ENCODE measurements around the gene P2RY12.
"Not testable (repeated sequence)": the region's sequence is repeated elsewhere in the genome, so short reads cannot be mapped to it uniquely, and the experiment has no call there.

The P2RY12 gene

DNA sequence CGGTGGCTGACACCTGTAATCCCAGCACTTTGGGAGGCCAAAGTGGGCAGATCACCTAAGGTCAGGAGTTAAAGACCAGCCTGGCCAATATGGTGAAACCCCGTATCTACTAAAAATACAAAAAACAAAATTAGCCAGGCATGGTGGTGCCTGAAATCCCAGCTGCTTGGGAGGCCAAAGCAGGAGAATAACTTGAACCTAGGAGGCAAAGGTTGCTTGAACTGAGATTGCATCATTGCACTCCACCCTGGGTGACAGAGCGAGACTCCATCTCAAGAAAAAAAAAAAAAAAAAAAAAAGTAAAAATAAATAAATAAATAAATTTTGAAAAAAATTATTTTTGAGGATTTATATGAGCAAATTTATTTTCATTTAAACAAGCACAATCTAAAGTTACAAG, 7.6 kb upstream of the P2RY12 start:
- DNase-seq, result not testable (repeated sequence)

GRCh38 chr3:151391720-151392119, 7.2 kb upstream of the P2RY12 start:
- no peak for DNase-seq

GRCh38 chr3:151387842-151388241, 3.3 kb upstream of the P2RY12 start:
- no peak for DNase-seq

DNA sequence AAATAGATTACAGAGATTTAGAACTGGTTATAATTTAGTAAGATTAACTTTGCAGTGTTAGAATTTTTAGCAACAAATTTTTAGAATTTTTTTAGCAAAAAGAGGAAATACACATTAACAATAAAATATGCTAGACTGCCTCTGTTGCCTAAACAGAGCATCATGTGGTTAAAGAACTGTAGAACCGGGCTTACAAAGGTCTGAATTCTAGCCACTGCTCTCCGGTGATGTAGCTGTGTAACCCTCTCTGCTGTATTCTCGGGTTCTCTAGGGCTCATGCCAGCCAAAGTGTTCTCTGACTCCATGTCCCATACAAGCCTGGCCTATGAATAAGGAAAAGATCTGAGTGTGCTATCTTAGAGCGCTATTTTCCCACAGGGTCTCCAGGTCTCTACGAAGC, 2.9 kb upstream of the P2RY12 start:
- no peak for DNase-seq

DNA sequence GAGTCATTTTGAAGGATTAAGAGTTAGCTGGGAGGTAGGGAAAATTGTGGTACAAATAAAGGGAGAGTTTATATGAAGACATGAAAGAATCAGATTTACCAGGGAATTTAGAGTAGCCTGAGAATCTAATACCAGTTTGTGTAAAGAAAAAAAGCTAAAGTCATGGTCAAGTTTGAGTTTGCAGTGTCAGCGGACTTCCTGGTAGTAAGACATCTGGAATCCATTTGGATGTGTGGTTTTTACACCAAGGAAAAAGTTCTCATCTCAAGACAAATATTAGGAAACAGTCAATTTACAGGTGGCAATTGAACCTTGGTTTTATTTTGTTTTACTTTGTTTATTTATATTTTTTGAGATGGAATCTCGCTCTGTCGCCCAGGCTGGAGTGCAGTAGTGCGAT, 1.5 kb upstream of the P2RY12 start:
- DNase-seq, result no peak

DNA sequence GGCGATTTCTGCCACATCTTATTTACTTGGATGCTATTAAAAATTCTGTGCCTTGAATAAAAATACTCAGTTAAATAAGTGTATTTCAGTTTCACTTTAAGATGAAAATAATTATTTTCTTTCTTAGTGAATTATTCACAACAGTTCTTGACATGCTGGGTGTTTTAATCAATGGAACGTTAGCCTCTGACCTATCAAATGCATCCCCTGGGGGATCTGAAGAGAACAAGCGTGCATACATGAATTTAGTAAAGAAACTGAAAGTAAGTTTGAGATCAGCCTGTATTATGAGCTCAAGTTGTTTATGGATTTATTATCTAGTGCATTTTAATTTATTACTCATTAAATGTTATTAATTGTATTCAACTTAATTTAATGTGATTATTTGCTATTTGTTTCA, 597 bp downstream of the P2RY12 start:
- DNase-seq, result no peak

DNA sequence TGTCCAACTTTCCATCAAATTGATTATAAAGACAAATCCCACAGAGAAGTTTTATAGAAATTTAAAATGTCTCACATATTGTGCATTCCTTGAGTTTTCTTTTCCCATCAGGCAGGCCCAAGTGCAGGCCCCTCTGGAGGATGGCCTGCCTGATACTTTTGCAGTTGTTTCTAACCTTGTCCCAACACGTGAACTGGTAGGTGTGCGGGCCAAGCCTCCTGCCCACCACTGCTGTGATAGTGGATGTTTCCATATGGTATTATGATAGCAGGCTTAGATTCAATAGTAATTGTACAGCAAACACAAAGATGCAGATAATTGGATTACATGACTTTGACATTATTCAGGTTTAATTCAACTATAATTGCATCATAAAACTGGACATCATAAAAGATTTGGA, 1.4 kb downstream of the P2RY12 start:
- DNase-seq, result no peak

DNA sequence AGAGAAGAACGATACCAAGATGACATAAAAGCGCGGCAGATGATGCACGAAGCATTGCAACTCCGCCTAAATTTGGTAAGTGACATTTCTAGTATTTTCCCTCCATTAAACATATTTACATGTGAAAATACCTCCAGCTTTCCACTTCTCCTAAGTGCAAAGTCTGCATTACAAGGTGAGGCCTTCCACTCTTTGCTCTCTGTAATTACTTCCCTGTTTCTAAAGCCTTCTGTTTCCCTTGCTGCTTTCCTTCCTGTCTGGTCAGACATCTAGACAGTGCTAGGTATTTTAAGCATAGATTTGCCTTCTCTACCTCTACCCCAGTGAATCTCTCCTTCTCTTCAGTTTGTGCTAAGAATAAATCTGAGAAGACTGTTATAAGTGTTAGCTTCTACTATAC, 1.9 kb downstream of the P2RY12 start:
- no peak for DNase-seq

DNA sequence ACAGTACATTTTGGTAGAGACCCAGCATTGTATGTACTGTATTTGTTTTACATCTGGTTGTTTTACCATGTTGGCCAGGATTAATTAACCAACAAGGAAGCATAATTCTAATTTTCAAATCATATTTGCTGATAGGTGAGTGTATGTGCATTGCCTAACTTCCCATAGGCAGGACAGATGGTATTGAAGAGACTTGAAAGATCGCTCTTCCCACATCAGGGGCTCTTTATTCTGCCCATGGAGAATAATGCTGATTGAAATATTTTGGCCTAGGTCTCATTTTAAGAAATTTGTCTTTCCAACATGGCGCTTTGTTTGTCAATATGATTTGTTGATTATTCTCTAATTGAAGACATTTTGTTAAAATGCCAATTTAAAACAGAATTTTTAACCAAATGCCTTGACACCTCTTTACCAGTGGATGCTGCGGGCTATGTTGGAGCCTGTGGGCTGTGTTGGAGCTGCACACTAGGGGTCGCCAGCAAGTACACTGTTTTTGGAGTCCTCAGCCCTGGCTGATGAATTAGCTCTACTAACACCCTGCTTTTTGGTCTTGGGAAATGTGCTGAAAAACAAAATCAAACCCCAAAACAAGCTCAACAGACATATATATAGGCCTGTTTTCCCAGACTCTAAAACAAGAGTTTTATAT, 5.3 kb downstream of the P2RY12 start:
- no peak for DNase-seq

- DNase-seq, result no peak
Measured at GRCh38 chr3:151377768-151378385, 6.7 kb downstream of the P2RY12 start.

DNA sequence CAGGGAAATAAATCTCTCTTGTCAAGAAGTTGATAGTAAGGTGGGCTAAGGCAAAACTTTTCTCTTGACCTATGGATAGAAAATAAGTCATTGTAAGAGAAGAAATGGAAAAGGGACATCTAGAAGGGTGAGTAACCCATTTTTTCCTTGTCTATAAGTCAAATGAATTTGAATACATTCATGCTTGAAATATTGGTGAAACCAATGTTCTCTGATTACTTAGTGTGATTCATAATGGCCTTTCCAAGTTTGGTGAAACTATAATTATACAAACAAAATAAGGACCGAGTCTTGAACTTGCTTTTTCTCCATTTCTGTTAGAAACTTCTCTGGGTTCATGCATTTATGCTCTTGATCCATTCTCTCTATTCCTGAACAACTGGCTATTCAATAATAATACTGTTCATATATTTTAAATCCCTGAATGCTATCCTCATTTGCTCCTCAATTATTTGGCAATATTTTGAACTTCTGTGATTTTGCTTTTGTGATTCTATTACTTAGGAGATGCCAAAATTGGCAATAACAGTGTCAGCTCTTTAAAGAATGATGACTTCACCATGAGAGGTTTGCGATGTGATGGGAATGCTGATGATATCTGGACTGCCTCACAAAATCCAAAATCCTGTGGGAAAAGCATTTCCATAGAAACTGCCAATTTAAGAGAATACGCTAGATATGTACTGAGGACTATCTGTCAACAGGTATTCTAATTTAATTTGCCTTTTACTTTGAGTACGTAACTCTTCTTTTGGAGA, 12.3 kb downstream of the P2RY12 start:
- no peak for DNase-seq

DNA sequence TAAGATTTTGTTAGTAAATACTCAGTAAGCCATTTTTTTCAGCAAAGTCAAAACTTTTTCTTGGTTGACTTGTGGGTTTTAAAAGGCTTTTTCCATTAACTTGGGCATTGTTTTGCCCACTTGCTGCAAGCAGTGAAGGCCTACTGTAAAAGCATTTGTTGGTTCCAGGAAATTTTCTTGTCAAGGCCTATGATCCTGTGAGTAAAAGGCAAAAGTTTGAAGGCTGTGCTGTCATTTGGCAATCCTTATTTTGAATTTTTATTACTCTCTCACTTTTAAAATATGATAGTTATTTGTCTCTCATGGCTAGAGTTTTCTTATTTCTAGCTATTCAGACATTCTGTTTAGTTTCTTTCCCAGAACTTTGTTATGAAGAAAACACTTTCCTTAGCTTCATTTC, 13.0 kb downstream of the P2RY12 start:
- no peak for DNase-seq

DNA sequence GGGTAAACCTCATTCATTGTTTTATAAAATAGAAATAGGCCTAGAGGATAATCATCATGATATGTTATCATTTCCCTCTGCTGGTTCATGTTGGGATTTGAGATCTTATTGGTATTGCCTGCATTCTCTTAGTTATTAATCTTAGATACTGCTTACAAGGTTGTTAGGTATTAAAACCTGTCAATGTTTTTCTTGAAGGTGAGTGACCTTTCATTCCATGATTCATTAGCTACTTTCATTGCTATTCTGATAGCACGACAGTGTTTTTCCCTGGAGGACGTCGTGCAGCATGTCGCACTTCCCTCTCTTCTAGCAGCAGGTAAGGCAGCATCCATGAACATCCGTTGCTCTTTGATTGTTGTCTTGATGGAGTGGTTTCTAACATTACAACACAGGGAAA, 17.1 kb downstream of the P2RY12 start:
- no peak for DNase-seq

DNA sequence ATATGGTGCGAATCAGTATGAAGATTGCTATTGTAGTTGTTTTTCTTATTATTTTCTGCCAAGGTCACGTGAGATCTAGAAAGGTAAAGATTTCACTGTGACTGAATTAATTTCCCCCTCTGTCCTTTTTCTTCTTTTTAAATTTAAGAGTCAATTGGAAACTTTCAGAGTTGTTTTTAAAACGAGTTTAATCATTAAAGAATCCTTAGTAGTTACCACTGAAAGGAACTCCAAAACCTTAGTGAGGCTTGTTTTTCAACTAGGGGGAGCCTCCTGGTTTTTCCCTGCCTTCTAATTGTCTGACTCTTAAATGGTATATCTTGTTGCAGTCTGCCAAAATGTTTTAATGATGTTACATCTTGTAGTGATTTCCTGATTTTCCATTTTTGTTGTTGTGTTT, 17.6 kb downstream of the P2RY12 start:
- DNase-seq, result no peak

GRCh38 chr3:151362751-151363174, 21.8 kb downstream of the P2RY12 start:
- no peak for DNase-seq

- no peak for DNase-seq
Measured at GRCh38 chr3:151357463-151357850, 27.1 kb downstream of the P2RY12 start.

GRCh38 chr3:151356794-151357462, 27.6 kb downstream of the P2RY12 start:
- no peak for DNase-seq

- no peak for DNase-seq
Measured at GRCh38 chr3:151351648-151352047, 32.9 kb downstream of the P2RY12 start.

GRCh38 chr3:151351219-151351618, 33.3 kb downstream of the P2RY12 start:
- DNase-seq, result no peak

- DNase-seq, result no peak
Measured at GRCh38 chr3:151350656-151351055, 33.9 kb downstream of the P2RY12 start.

DNA sequence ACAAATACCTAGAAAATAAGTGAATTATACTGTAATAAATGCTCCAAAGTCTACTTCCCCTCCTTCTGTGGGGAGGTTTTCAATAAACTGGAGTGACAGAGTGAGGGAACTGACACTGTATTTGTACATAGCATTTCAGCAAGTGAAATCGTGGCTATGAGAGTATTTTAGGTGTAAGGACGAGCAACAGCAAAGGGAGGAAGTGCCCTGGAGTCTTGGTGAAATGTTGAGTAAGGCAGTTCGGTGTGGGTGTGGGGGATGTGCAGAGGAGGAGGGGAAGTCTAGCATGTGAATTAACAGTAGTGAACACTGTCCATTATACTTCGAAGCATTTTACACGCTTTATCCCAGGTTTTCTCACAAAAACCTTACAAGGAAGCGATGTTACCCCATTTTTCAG, 37.1 kb downstream of the P2RY12 start:
- no peak for DNase-seq

DNA sequence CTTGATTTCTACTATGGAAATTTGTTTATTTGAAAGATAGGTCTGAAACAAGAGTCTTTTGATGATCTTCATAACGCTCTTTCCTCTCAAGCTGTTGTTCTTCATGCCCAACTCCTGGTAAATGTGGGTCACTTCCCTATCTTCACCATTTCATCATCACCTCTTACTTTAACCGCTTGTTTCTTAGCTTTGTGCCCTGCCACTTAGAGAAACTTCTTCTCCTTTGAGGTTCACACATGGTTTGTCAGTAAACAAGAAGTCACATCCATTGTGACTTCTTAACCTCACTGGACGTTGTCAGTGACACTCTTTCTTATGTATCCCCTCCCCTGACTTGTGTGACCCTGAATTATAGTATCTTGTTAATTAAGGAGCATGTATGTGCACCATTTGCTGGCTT, 38.3 kb downstream of the P2RY12 start:
- no peak for DNase-seq

DNA sequence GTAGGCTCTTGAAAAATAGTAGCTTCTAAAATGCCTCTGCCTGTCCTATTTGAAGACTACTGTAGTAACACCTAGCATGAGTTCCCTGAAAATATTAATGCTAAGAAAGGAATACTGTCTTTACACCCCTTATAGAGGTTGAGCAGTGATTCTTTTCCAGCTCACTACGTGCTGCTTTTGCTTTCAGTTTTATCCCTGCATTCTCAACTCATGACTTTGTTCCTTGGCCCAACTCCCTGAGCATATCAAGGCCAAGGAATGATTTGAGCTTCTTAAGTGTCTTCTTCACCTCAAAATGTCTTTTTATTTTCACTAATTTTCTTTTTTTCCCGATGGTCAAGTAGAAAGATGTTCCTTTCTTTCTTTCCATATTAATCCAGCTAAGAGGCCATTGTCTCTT, 38.7 kb downstream of the P2RY12 start:
- DNase-seq, result no peak

DNA sequence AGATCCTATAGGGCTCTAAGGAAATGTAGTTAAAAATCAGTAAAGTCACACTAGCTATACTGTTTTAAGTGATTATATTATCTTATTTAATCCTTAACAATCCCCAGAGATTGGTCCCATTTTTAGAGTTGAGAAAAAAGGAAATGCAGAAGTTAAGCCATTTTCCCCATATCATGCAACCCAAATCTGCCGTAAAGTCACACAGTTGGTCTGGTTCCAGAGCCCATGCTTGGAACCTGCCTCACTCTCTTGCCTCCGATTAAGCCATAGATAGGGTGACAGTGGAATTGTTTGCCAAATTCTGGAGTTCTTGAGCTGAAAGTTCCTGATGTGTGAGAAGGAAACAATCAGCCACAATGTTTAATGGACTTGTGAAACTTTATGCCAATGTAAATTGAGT, 52.9 kb downstream of the P2RY12 start:
- no peak for DNase-seq

Measured in T1000 (cell line).